ENCODE data around the gene TPRG1L.

TPRG1L gene

GRCh38 chr1:3603156-3603555 lies 21.7 kb upstream of the TPRG1L start:
- ChIA-PET POLR2A (no interaction called here), CTCF (no interaction called here)
- no peak for TF ChIP-seq CTCF (IDR thresholded peaks at IDR 0.05; ENCODE audit: control extremely low read depth, extremely low read depth, low read depth, missing control alignments)
- no peak for DNase-seq (ENCODE audit: extremely low spot score)

GRCh38 chr1:3603571-3604467 lies 21.0 kb upstream of the TPRG1L start:
- no peak for TF ChIP-seq CTCF (IDR thresholded peaks at IDR 0.05; ENCODE audit: control extremely low read depth, extremely low read depth, low read depth, missing control alignments)
- ChIA-PET CTCF (interaction anchor here (1.2 kb wide), 1 partner anchor 15 kb away, joined by 5 read pairs; no protein-coding TSS in a partner anchor), POLR2A (no interaction called here)
- DNase-seq (ENCODE audit: extremely low spot score): no peak

- DNase-seq (ENCODE audit: extremely low spot score): no peak
- POLR2A ChIA-PET: no interaction called here
- CTCF ChIA-PET: interaction anchor here (1.2 kb wide), 1 partner anchor 14 kb away, joined by 5 read pairs; no protein-coding TSS in a partner anchor
- no peak for TF ChIP-seq CTCF (IDR thresholded peaks at IDR 0.05; ENCODE audit: control extremely low read depth, extremely low read depth, low read depth, missing control alignments)
Measured at GRCh38 chr1:3604468-3604974, 20.3 kb upstream of the TPRG1L start.

GRCh38 chr1:3604997-3605823 lies 19.6 kb upstream of the TPRG1L start:
- no peak for TF ChIP-seq CTCF (IDR thresholded peaks at IDR 0.05; ENCODE audit: control extremely low read depth, extremely low read depth, low read depth, missing control alignments)
- ChIA-PET POLR2A (no interaction called here), CTCF (no interaction called here)
- DNase-seq (ENCODE audit: extremely low spot score): no peak

GRCh38 chr1:3606779-3607702 lies 17.8 kb upstream of the TPRG1L start:
- DNase-seq (ENCODE audit: extremely low spot score): no peak
- CTCF ChIA-PET: interaction anchor here (1.0 to 1.2 kb wide), 2 partner anchors 12 to 154 kb away, joined by 3 read pairs; no protein-coding TSS in a partner anchor
- POLR2A ChIA-PET: no interaction called here
- no peak for TF ChIP-seq CTCF (IDR thresholded peaks at IDR 0.05; ENCODE audit: control extremely low read depth, extremely low read depth, low read depth, missing control alignments)

All from GM10248 (cell line).